Caco-2 (cell line): Measurements from ENCODE around the gene POLR1D. TPM values are rescaled to one million over a fixed set of nuclear protein-coding genes. Genes with fewer than 3 reads are reported as not detected.

Experiments used
- BruUV-seq: library from RNA; stranded (reverse); fragments of 400-500 nt; replicated peaks from 2 replicates; lab custom pipeline; 2021; lab: Mats Ljungman, UMichigan
- CTCF ChIA-PET: fragments of 300-600 bp; sonication (Branson Sonifier 250); formaldehyde crosslinking; loops from one replicate; lab custom pipeline; 2022; ENCODE audit warnings: antibody characterized with exemption; lab: Charles Lee
- POLR2A ChIA-PET: fragments of 300-600 bp; sonication (Branson Sonifier 250); formaldehyde crosslinking; loops from one replicate; lab custom pipeline; 2022; ENCODE audit warnings: antibody characterized with exemption; lab: Charles Lee
- DNase-seq, 2 experiments: peaks; one replicate each; pipeline versions ENCODE4 v3.0.0 to v3.0.0-alpha.2; 2020 to 2022
- H3K27me3 ChIP-seq: replicated peaks from 2 replicates; pipeline ENCODE4 v1.6.0; 2011; ENCODE audit warnings: low read length; ENCODE audit not compliant: control insufficient read depth, insufficient read depth
- H3K36me3 ChIP-seq: 2 replicates; pipeline ENCODE4 v1.5.1; 2011; ENCODE audit warnings: low read length; ENCODE audit not compliant: control insufficient read depth, insufficient read depth
- H3K4me1 ChIP-seq: fragments of 250-450 bp; sonication (Bioruptor Pico); 2 replicates; pipeline ENCODE4 v1.5.1; 2020; ENCODE audit warnings: mild to moderate bottlenecking
- H3K4me3 ChIP-seq: 2 replicates; pipeline ENCODE4 v1.5.1; 2011; ENCODE audit warnings: low read depth, mild to moderate bottlenecking, control low read depth, low read length
- H3K9me3 ChIP-seq: fragments of 250-450 bp; sonication (Bioruptor Pico); 2 replicates; pipeline ENCODE4 v1.5.1; 2020; ENCODE audit warnings: mild to moderate bottlenecking, moderate library complexity
- H3K27ac Mint-ChIP-seq: one replicate; pipeline ENCODE4 v1.8.0; 2022; ENCODE audit warnings: mixed read lengths; ENCODE audit not compliant: unreplicated experiment
- H3K27me3 Mint-ChIP-seq: one replicate; pipeline ENCODE4 v1.8.0; 2022; ENCODE audit warnings: mixed read lengths; ENCODE audit not compliant: insufficient read depth, unreplicated experiment
- H3K36me3 Mint-ChIP-seq: one replicate; pipeline ENCODE4 v1.8.0; 2022; ENCODE audit warnings: mild to moderate bottlenecking, mixed read lengths; ENCODE audit not compliant: insufficient read depth, unreplicated experiment
- H3K4me1 Mint-ChIP-seq: one replicate; pipeline ENCODE4 v1.8.0; 2022; ENCODE audit warnings: low read depth, mixed read lengths; ENCODE audit not compliant: unreplicated experiment
- H3K4me3 Mint-ChIP-seq: one replicate; pipeline ENCODE4 v1.8.0; 2022; ENCODE audit warnings: mild to moderate bottlenecking, moderate library complexity, mixed read lengths; ENCODE audit not compliant: unreplicated experiment
- H3K9me3 Mint-ChIP-seq: one replicate; pipeline ENCODE4 v1.8.0; 2022; ENCODE audit warnings: mixed read lengths; ENCODE audit not compliant: unreplicated experiment
- CTCF ChIP-seq, 2 experiments: fragments of 200-600 bp in 1 of 2; IDR thresholded peaks; 1 replicate in 1 of 2; 2 replicates in 1 of 2; pipeline versions ENCODE4 v1.5.1 to v1.8.0; 2011 to 2022; ENCODE audit warnings: antibody characterized with exemption in 1 of 2, control low read depth in 1 of 2, inconsistent platforms in 1 of 2, low read depth in 1 of 2, low read length in 1 of 2, mild to moderate bottlenecking in 1 of 2, moderate library complexity in 1 of 2; ENCODE audit not compliant: insufficient read depth in 1 of 2, severe bottlenecking in 1 of 2, unreplicated experiment in 1 of 2
- intact Hi-C: fragments of 100-400 bp; cut with micrococcal nuclease; formaldehyde crosslinking; loops from one replicate; pipeline ENCODE4 v1.10.0; 2022; ENCODE audit not compliant: unreplicated experiment
- total RNA-seq: library from RNA; stranded (reverse); gene quantifications from 2 replicates; pipeline ENCODE4 v1.2.3, GENCODE V29; 2022

Gene POLR1D
- total RNA-seq, 1 experiment from 2014 or later: 201 TPM

GRCh38 chr13:27622881-27623280 lies 1.2 kb downstream of the POLR1D start:
- H3K27ac Mint-ChIP-seq: no peak overlapping the region
- H3K27me3 Mint-ChIP-seq: no peaks in the 10 kb centered on the region
- Histone ChIP-seq H3K9me3 (no peaks in the 10 kb centered on the region), H3K4me1 (peaks cover 43% of the 10 kb centered on the region), H3K4me3 (peak overlapping the region; percentile 76), H3K36me3 (no peaks in the 10 kb centered on the region), H3K27me3 (no peaks in the 10 kb centered on the region)
- peaks cover 59% of the 10 kb centered on the region for H3K36me3 Mint-ChIP-seq
- ChIA-PET POLR2A (no interaction called here), CTCF (no interaction called here)
- TF ChIP-seq CTCF (IDR thresholded peaks at IDR 0.05; ENCODE audit: insufficient read depth in 1 of 2, low read depth in 1 of 2, low read length in 1 of 2, severe bottlenecking in 1 of 2, unreplicated experiment in 1 of 2): no peak
- DNase-seq: no peak
- H3K9me3 Mint-ChIP-seq: no peaks in the 10 kb centered on the region
- intact Hi-C loops: loop anchor here (5.0 to 10.0 kb wide), 3 partner anchors 91 to 658 kb away; partner anchors contain the start of gene CDX2
- BruUV-seq: TSS peak; percentile 58
- H3K4me3 Mint-ChIP-seq: peak overlapping the region; percentile 99
- peaks cover 49% of the 10 kb centered on the region for H3K4me1 Mint-ChIP-seq

GRCh38 chr13:27624071-27624470 lies 2.4 kb downstream of the POLR1D start:
- H3K9me3 ChIP-seq: no peaks in the 10 kb centered on the region
- DNase-seq: no peak
- ChIA-PET CTCF (no interaction called here), POLR2A (no interaction called here)
- H3K27ac Mint-ChIP-seq: no peak overlapping the region
- intact Hi-C loops: loop anchor here (5.0 to 10.0 kb wide), 3 partner anchors 92 to 659 kb away; partner anchors contain the start of gene CDX2
- peaks cover 33% of the 10 kb centered on the region for H3K4me1 ChIP-seq
- H3K4me3 ChIP-seq: no peak overlapping the region
- BruUV-seq: no TSS peak
- no peaks in the 10 kb centered on the region for H3K36me3 ChIP-seq
- H3K27me3 Mint-ChIP-seq: no peaks in the 10 kb centered on the region
- H3K9me3 Mint-ChIP-seq: no peaks in the 10 kb centered on the region
- no peak overlapping the region for H3K4me3 Mint-ChIP-seq
- no peak for TF ChIP-seq CTCF (IDR thresholded peaks at IDR 0.05; ENCODE audit: insufficient read depth in 1 of 2, low read depth in 1 of 2, low read length in 1 of 2, severe bottlenecking in 1 of 2, unreplicated experiment in 1 of 2)
- H3K27me3 ChIP-seq: no peaks in the 10 kb centered on the region
- H3K36me3 Mint-ChIP-seq: peaks cover 63% of the 10 kb centered on the region
- peaks cover 41% of the 10 kb centered on the region for H3K4me1 Mint-ChIP-seq

GRCh38 chr13:27625839-27626238 lies 4.1 kb downstream of the POLR1D start:
- Histone ChIP-seq H3K36me3 (no peaks in the 10 kb centered on the region), H3K4me1 (peaks cover 33% of the 10 kb centered on the region), H3K4me3 (no peak overlapping the region), H3K27me3 (no peaks in the 10 kb centered on the region), H3K9me3 (no peaks in the 10 kb centered on the region)
- Mint-ChIP-seq H3K27ac (no peak overlapping the region), H3K27me3 (no peaks in the 10 kb centered on the region), H3K4me3 (no peak overlapping the region), H3K9me3 (no peaks in the 10 kb centered on the region), H3K36me3 (peaks cover 58% of the 10 kb centered on the region), H3K4me1 (peaks cover 41% of the 10 kb centered on the region)
- no peak for DNase-seq
- no peak for TF ChIP-seq CTCF (IDR thresholded peaks at IDR 0.05; ENCODE audit: insufficient read depth in 1 of 2, low read depth in 1 of 2, low read length in 1 of 2, severe bottlenecking in 1 of 2, unreplicated experiment in 1 of 2)
- POLR2A ChIA-PET: interaction anchor here (0.6 kb wide), 1 partner anchor 587 kb away, joined by 3 read pairs; no protein-coding TSS in a partner anchor
- BruUV-seq: no TSS peak
- intact Hi-C loops: loop anchor here (10.0 kb wide), 1 partner anchor 661 kb away; no protein-coding TSS in a partner anchor
- CTCF ChIA-PET: no interaction called here
